ENCODE measurements around the gene UNC13B. TPM values are rescaled to one million over a fixed set of nuclear protein-coding genes. Genes with fewer than 3 reads are reported as not detected.

UNC13B gene
- total RNA-seq, 1 experiment from 2014 or later = 9.8 TPM

DNA sequence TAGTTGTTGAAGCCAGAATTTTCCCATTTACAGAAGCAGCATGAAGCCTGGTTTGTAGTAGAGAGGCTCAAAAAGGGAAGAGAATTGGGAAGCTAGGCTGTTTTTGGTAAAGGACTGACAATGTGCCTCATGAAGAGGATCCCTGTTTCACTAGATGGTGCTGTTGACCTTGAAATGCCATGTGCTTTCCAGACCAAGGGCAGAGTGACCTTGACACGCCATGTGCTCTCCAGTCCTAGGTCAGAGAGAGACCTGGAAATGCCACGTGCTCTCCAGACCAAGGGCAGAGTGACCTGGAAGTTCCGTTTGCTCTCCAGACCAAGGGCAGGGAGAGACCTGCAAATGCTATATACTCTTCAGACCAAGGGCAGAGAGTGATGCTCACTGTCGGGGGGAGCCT is 32.0 kb downstream of the UNC13B start:
- H3K9me2 ChIP-seq (replicated peaks; ENCODE audit: low read length) = no peaks in the 10 kb centered on the region
- no peak overlapping the region for H3K4me3 ChIP-seq (ENCODE audit: low read length)
- DNase-seq (no peak), ATAC-seq (no peak)
- no peaks in the 10 kb centered on the region for H4K20me1 ChIP-seq (ENCODE audit: low read length)
- CTCF ChIA-PET = no interaction called here
- H3K27me3 ChIP-seq (ENCODE audit: low read length) = no peaks in the 10 kb centered on the region
- no peak overlapping the region for H2AFZ ChIP-seq (ENCODE audit: low read length)
- H3K27ac ChIP-seq (ENCODE audit: low read length) = no peak overlapping the region
- H3K36me3 ChIP-seq (ENCODE audit: low read depth, low read length) = no peaks in the 10 kb centered on the region; the same call in 1 of the 2 replicates
- no peak overlapping the region for H3K9ac ChIP-seq (ENCODE audit: low read length)
- POLR2A ChIA-PET (ENCODE audit: unreplicated experiment) = no interaction called here
- H3K79me2 ChIP-seq (ENCODE audit: low read length) = no peaks in the 10 kb centered on the region
- TF ChIP-seq, protein P1, sequence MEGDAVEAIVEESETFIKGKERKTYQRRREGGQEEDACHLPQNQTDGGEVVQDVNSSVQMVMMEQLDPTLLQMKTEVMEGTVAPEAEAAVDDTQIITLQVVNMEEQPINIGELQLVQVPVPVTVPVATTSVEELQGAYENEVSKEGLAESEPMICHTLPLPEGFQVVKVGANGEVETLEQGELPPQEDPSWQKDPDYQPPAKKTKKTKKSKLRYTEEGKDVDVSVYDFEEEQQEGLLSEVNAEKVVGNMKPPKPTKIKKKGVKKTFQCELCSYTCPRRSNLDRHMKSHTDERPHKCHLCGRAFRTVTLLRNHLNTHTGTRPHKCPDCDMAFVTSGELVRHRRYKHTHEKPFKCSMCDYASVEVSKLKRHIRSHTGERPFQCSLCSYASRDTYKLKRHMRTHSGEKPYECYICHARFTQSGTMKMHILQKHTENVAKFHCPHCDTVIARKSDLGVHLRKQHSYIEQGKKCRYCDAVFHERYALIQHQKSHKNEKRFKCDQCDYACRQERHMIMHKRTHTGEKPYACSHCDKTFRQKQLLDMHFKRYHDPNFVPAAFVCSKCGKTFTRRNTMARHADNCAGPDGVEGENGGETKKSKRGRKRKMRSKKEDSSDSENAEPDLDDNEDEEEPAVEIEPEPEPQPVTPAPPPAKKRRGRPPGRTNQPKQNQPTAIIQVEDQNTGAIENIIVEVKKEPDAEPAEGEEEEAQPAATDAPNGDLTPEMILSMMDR (conservative IDR thresholded peaks at IDR 0.05; ENCODE audit: low read depth, low read length) = no peak
- TF ChIP-seq EZH2phosphoT487 (IDR thresholded peaks at IDR 0.05; ENCODE audit: borderline replicate concordance, low read length) = no peak
- BruUV-seq (replicated peaks) = no TSS peak
- no peaks in the 10 kb centered on the region for H3K9me3 ChIP-seq (ENCODE audit: low read length)
- intact Hi-C loops (cut with micrococcal nuclease) = no loop called here
- H3K4me1 ChIP-seq (ENCODE audit: insufficient read depth, low read length) = no peaks in the 10 kb centered on the region
- H3K4me2 ChIP-seq (ENCODE audit: low read length) = no peak overlapping the region
- no peaks in the 10 kb centered on the region for H3F3A ChIP-seq (ENCODE audit: low read length, unreplicated experiment)

DNA sequence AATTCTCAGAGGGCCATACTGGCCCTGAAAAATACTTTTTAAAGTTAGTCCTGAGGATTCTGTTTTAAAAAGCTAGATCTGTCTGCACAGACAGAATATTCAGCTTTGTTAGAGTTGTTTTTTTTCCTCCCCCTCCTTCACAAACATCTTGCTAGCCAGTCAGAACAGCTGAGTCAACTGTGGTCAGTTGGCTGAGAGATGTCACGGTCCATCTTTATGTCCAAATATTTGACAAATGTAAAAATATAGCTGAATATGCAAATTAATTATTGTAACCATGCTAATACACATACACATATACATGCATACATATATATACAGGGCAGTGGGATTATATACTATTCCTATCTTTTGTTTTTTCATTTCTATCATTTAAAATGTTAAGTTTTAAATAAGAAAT is 33.9 kb downstream of the UNC13B start:
- TF ChIP-seq EZH2 (IDR thresholded peaks at IDR 0.05; ENCODE audit: low read length, unreplicated experiment) (no peak), EZH2phosphoT487 (IDR thresholded peaks at IDR 0.05; ENCODE audit: borderline replicate concordance, low read length) (no peak)
- TF ChIP-seq, protein P1 (conservative IDR thresholded peaks at IDR 0.05; ENCODE audit: low read depth, low read length) = no peak
- intact Hi-C loops (cut with micrococcal nuclease) = no loop called here
- no peak for ATAC-seq
- DNase-seq = no peak
- no peaks in the 10 kb centered on the region for H4K20me1 ChIP-seq (ENCODE audit: low read length)
- H3K4me2 ChIP-seq (ENCODE audit: low read length) = no peak overlapping the region
- POLR2A ChIA-PET (ENCODE audit: unreplicated experiment) = interaction anchor here (0.6 kb wide), 1 partner anchor 27 kb away, joined by 4 read pairs; no protein-coding TSS in a partner anchor
- H3K27ac ChIP-seq (ENCODE audit: low read length) = no peak overlapping the region
- H3K36me3 ChIP-seq (ENCODE audit: low read depth, low read length) = no peaks in the 10 kb centered on the region; the same call in 1 of the 2 replicates
- no peaks in the 10 kb centered on the region for H3K79me2 ChIP-seq (ENCODE audit: low read length)
- H3K4me1 ChIP-seq (ENCODE audit: insufficient read depth, low read length) = no peaks in the 10 kb centered on the region
- H3K9me2 ChIP-seq (replicated peaks; ENCODE audit: low read length) = no peaks in the 10 kb centered on the region
- H3K4me3 ChIP-seq (ENCODE audit: low read length) = no peak overlapping the region
- no peak overlapping the region for H3K9ac ChIP-seq (ENCODE audit: low read length)
- BruUV-seq (replicated peaks) = no TSS peak
- no peaks in the 10 kb centered on the region for H3K9me3 ChIP-seq (ENCODE audit: low read length)
- no peaks in the 10 kb centered on the region for H3K27me3 ChIP-seq (ENCODE audit: low read length)
- no peaks in the 10 kb centered on the region for H3F3A ChIP-seq (ENCODE audit: low read length, unreplicated experiment)
- CTCF ChIA-PET = no interaction called here
- no peak overlapping the region for H2AFZ ChIP-seq (ENCODE audit: low read length)

DNA sequence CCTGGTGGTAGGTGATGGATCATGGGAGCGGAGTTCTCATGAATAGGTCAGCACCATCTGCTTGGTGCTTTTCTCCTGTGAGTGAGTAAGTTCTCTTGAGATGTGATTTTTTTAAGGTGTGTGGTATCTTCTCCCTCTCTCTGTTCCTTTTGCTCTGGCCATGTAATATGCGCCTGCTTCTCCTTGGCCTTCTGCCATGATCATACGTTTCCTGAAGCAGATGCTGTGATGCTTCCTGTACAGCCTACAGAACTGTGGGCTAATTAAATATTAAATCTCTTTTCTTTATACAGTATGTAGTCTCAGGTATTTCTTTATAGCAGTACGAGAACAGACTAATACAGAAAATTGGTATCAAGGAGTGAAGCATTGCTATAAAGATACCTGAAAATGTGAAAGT is 36.4 kb downstream of the UNC13B start:
- Histone ChIP-seq H3K79me2 (ENCODE audit: low read length) (no peaks in the 10 kb centered on the region), H3F3A (ENCODE audit: low read length, unreplicated experiment) (no peaks in the 10 kb centered on the region), H4K20me1 (ENCODE audit: low read length) (no peaks in the 10 kb centered on the region), H3K4me3 (ENCODE audit: low read length) (no peak overlapping the region), H3K4me1 (ENCODE audit: insufficient read depth, low read length) (no peaks in the 10 kb centered on the region), H3K36me3 (ENCODE audit: low read depth, low read length) (no peaks in the 10 kb centered on the region; the same call in 1 of the 2 replicates), H3K27ac (ENCODE audit: low read length) (no peak overlapping the region), H3K9me3 (ENCODE audit: low read length) (no peaks in the 10 kb centered on the region), H3K4me2 (ENCODE audit: low read length) (no peak overlapping the region), H3K9me2 (replicated peaks; ENCODE audit: low read length) (no peaks in the 10 kb centered on the region), H3K9ac (ENCODE audit: low read length) (no peak overlapping the region), H3K27me3 (ENCODE audit: low read length) (no peaks in the 10 kb centered on the region), H2AFZ (ENCODE audit: low read length) (no peak overlapping the region)
- no peak for TF ChIP-seq EZH2phosphoT487 (IDR thresholded peaks at IDR 0.05; ENCODE audit: borderline replicate concordance, low read length)
- TF ChIP-seq, protein P1 (conservative IDR thresholded peaks at IDR 0.05; ENCODE audit: low read depth, low read length) = no peak
- no peak for TF ChIP-seq EZH2 (IDR thresholded peaks at IDR 0.05; ENCODE audit: low read length, unreplicated experiment)
- DNase-seq (no peak), ATAC-seq (no peak)
- intact Hi-C loops (cut with micrococcal nuclease) = no loop called here
- ChIA-PET CTCF (no interaction called here), POLR2A (ENCODE audit: unreplicated experiment) (no interaction called here)
- no TSS peak for BruUV-seq (replicated peaks)
